Right lobe of liver (tissue), 6 donors: ENCODE results near the gene PPM1J. TPM values are rescaled to one million over a fixed set of nuclear protein-coding genes. Genes with fewer than 3 reads are reported as not detected.

Source experiments
- ATAC-seq, 4 donors: fragments of 200-7000 bp; cut with Tn5 transposase; one replicate each; pipeline ENCODE4 v1.9.1; 2020; ENCODE audit warnings: mild to moderate bottlenecking in 4 of 4, moderate library complexity in 4 of 4
- DNase-seq, 3 donors: peaks; one replicate each; pipeline ENCODE4 v3.0.0-alpha.2; 2020
- H3K27ac ChIP-seq, 3 donors: fragments of 200-600 bp; one replicate each; pipeline ENCODE4 v1.8.0; 2022
- H3K27me3 ChIP-seq, 2 donors: fragments of 200-600 bp; one replicate each; pipeline ENCODE4 v1.8.0; 2022
- H3K36me3 ChIP-seq, 4 donors: fragments of 200-600 bp; sonication (generic) in 1 of 4; one replicate each; pipeline versions ENCODE4 v1.5.1 to v1.8.0; 2017 to 2022; ENCODE audit warnings: control low read depth in 1 of 4
- H3K4me1 ChIP-seq, 4 donors: fragments of 200-600 bp; sonication (generic) in 1 of 4; one replicate each; pipeline versions ENCODE4 v1.5.1 to v1.8.0; 2017 to 2022; ENCODE audit warnings: control low read depth in 1 of 4
- H3K4me3 ChIP-seq, 3 donors: fragments of 200-600 bp; one replicate each; pipeline ENCODE4 v1.8.0; 2022
- H3K9me3 ChIP-seq, 4 donors: fragments of 200-600 bp; sonication (generic) in 1 of 4; one replicate each; pipeline versions ENCODE4 v1.5.1 to v1.8.0; 2017 to 2022; ENCODE audit warnings: control low read depth in 1 of 4
- CTCF ChIP-seq, 4 donors: fragments of 200-600 bp in 3 of 4; fragments of 450-650 bp in 1 of 4; IDR thresholded peaks; one replicate each; pipeline versions ENCODE4 v1.5.1 to v1.8.0; 2016 to 2022; ENCODE audit warnings: antibody characterized with exemption in 4 of 4, mild to moderate bottlenecking in 2 of 4
- POLR2A ChIP-seq: fragments of 450-650 bp; IDR thresholded peaks from one replicate; pipeline ENCODE4 v1.6.1; 2017; ENCODE audit warnings: antibody characterized with exemption, mild to moderate bottlenecking
- WGBS: methylation state at CpG from one replicate; pipeline ENCODE4 v1.1.6; 2018; ENCODE audit warnings: low coverage, low lambda C conversion rate; ENCODE audit not compliant: insufficient coverage; ENCODE audit errors: missing lambda C conversion rate; 5-methylcytosine and 5-hydroxymethylcytosine counted together
- intact Hi-C, 2 donors: fragments of 100-400 bp; cut with DNase I; formaldehyde crosslinking; loops; one replicate each; pipeline versions ENCODE4 v1.11.2 to v1.14.1; 2022
- total RNA-seq, 6 experiments: library from RNA; depleted of rRNA in 2 of 6; stranded (reverse); fragments of >200 nt in 2 of 6; fragmentation: NEBNext Ultra II Directional in 3 of 6; extraction: Animal tissue kit (Norgen Biotek cat#: 25700) in 3 of 6; gene quantifications; one replicate each; pipeline versions ENCODE4 v1.1.0 to v1.2.4, GENCODE V29; 2016 to 2023
- donor health status: DM: no; HTN: yes; CAD: no.
- donor health status: DM: no; HTN: no; CAD: no.
- donor health status: DM: no; HTN: no; CAD: no.
- donor health status: DM: no; HTN: yes; CAD: no.
- donor health status: DM: no; HTN: yes; CAD: no.

The PPM1J gene
- total RNA-seq, 6 experiments from 2014 or later: 0.15 to 1.2 (median 0.40) TPM

DNA sequence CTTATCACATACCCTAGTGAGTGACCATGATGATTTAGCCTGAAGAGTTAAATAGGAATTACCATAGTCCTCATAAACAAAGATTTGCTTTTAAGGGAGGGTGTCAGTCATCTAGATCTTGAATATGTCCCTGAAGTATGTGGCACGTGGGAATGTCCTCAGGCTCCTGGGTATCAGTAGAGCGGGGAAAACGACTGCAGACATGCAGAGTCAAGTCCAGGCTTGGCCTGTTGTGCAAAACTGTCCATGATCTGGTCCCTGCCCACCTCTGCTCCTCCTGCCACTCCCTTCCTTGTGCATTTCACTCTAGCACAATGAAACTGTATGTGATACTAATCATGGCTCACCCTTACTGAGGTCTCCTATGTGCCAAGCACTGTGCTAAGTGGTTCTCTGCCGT, 27.8 kb downstream of the PPM1J start:
- no peak for ATAC-seq
- TF ChIP-seq POLR2A (no peak), CTCF (IDR thresholded peaks at IDR 0.05) (no peak)
- Histone ChIP-seq H3K4me3 (no peak overlapping the region), H3K27ac (no peak overlapping the region), H3K9me3 (no peaks in the 10 kb centered on the region), H3K27me3 (no peaks in the 10 kb centered on the region), H3K36me3 (peaks cover 0 to 18% (median 7%) of the 10 kb centered on the region in 4 donors), H3K4me1 (no peaks in the 10 kb centered on the region)
- no peak for DNase-seq
- intact Hi-C loops: no loop called here
- WGBS: 86% methylated on average over 2 of the region's 4 CpGs

DNA sequence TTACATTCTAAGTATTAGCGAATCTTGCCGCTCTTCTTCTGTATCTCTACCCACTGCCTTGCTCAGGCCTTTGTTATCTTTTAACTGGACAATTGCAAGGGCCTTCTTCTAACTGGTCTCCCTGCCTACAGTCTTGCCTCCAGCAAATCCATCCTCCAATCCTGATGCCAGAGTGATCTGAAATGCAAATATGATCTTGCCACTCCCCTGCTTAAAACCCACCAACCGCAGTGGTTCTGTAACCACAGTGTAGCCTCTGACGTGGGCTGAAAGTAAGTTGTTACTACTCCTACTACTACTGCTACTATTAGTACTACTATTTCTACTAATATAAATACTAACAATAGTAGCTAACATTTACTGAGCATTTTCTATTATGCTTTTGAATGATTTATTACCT, 28.3 kb downstream of the PPM1J start:
- TF ChIP-seq CTCF (IDR thresholded peaks at IDR 0.05) (no peak), POLR2A (no peak)
- DNase-seq (no peak), ATAC-seq (no peak)
- Histone ChIP-seq H3K27me3 (no peaks in the 10 kb centered on the region), H3K36me3 (peaks cover 0 to 15% (median 6%) of the 10 kb centered on the region in 4 donors), H3K4me1 (no peaks in the 10 kb centered on the region), H3K4me3 (no peak overlapping the region), H3K9me3 (no peaks in the 10 kb centered on the region), H3K27ac (no peak overlapping the region)
- 92% methylated on average over 4 of the region's 4 CpGs for WGBS
- intact Hi-C loops: no loop called here

DNA sequence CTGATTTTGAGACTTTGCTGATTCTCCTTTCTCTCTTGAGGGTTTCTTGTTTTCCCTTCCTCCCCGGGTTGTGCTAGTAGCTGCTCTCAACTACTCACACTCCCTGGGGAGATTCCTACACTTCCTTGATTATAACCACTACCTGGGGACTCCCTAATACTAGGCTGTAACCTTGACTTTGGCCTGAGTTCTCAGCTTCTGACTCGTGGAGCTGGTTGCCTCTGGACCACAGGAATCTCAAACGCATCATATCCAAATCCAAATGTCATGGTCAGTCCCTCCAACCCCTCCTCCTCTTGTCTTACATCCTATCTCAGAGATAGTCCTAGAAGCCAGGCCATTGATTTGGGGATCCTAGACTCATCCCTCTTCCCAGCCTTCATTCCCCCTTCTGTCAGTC, 28.7 kb downstream of the PPM1J start:
- DNase-seq (no peak), ATAC-seq (no peak)
- Histone ChIP-seq H3K27me3 (no peaks in the 10 kb centered on the region), H3K36me3 (peaks cover 0 to 15% (median 6%) of the 10 kb centered on the region in 4 donors), H3K4me3 (no peak overlapping the region), H3K4me1 (no peaks in the 10 kb centered on the region), H3K9me3 (no peaks in the 10 kb centered on the region), H3K27ac (no peak overlapping the region)
- TF ChIP-seq CTCF (IDR thresholded peaks at IDR 0.05): no peak
- no peak for TF ChIP-seq POLR2A
- 78% methylated on average over 2 of the region's 3 CpGs for WGBS
- intact Hi-C loops: no loop called here

DNA sequence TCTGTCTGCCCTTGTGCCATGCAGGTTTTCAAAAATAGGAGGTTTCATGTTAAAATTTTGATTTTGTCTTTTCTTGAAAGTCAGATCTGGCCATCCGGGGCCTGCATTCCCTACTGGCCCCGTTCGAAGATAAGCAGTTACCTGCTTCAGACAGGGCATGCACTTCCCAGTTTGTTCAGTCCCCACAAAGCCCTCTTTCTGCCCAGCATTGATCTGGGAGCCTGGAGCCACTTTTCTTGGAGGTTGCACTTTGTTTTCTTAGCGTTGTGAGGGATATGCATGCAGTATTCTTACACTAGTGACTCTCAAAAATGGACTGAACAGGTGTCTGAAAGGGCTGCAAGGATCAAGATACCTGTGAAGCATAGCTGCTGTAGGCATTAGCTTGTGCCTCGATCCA, 29.2 kb downstream of the PPM1J start:
- ATAC-seq: no peak
- intact Hi-C loops: no loop called here
- Histone ChIP-seq H3K36me3 (peaks cover 0 to 15% (median 3%) of the 10 kb centered on the region in 4 donors), H3K27me3 (no peaks in the 10 kb centered on the region), H3K27ac (no peak overlapping the region), H3K4me1 (no peaks in the 10 kb centered on the region), H3K4me3 (no peak overlapping the region), H3K9me3 (no peaks in the 10 kb centered on the region)
- 100% methylated on average over 4 of the region's 5 CpGs for WGBS
- DNase-seq: no peak
- no peak for TF ChIP-seq POLR2A
- no peak for TF ChIP-seq CTCF (IDR thresholded peaks at IDR 0.05)

GRCh38 chr1:112678605-112679004, 36.5 kb downstream of the PPM1J start:
- no peak for TF ChIP-seq CTCF (IDR thresholded peaks at IDR 0.05)
- TF ChIP-seq POLR2A: no peak
- ATAC-seq: no peak
- Histone ChIP-seq H3K27ac (no peak overlapping the region), H3K4me1 (peaks cover 0 to 13% (median 2%) of the 10 kb centered on the region in 4 donors), H3K36me3 (no peaks in the 10 kb centered on the region), H3K9me3 (no peaks in the 10 kb centered on the region), H3K4me3 (no peak overlapping the region), H3K27me3 (no peaks in the 10 kb centered on the region)
- 87% methylated on average over 3 of the region's 3 CpGs for WGBS
- intact Hi-C loops: no loop called here
- no peak for DNase-seq
